ENCODE measurements around the gene VAC14.

VAC14 gene

GRCh38 chr16:70759666-70760065 lies 41.3 kb downstream of the VAC14 start:
- H3K36me3 ChIP-seq (ENCODE audit: control insufficient read depth, insufficient read depth, low read length) = peaks cover 36% of the 10 kb centered on the region
- peaks cover 8% of the 10 kb centered on the region for H3K4me1 ChIP-seq (ENCODE audit: control insufficient read depth, insufficient read depth, low read length)
- peak overlapping the region; percentile 71 for H3K27ac ChIP-seq (ENCODE audit: low read depth, low read length)
- H3K9ac ChIP-seq (ENCODE audit: low read depth, low read length) = no peak overlapping the region
- H3K27me3 ChIP-seq (ENCODE audit: control insufficient read depth, insufficient read depth, low read length) = no peaks in the 10 kb centered on the region
- no peak overlapping the region for H3K4me3 ChIP-seq (ENCODE audit: low read depth, low read length)
- H3K9me3 ChIP-seq (ENCODE audit: control insufficient read depth, insufficient read depth, low read length) = no peaks in the 10 kb centered on the region

GRCh38 chr16:70758786-70759185 lies 42.2 kb downstream of the VAC14 start:
- H3K4me1 ChIP-seq (ENCODE audit: control insufficient read depth, insufficient read depth, low read length) = peaks cover 8% of the 10 kb centered on the region
- no peak overlapping the region for H3K4me3 ChIP-seq (ENCODE audit: low read depth, low read length)
- peaks cover 36% of the 10 kb centered on the region for H3K36me3 ChIP-seq (ENCODE audit: control insufficient read depth, insufficient read depth, low read length)
- no peak overlapping the region for H3K27ac ChIP-seq (ENCODE audit: low read depth, low read length)
- no peaks in the 10 kb centered on the region for H3K27me3 ChIP-seq (ENCODE audit: control insufficient read depth, insufficient read depth, low read length)
- no peak overlapping the region for H3K9ac ChIP-seq (ENCODE audit: low read depth, low read length)
- H3K9me3 ChIP-seq (ENCODE audit: control insufficient read depth, insufficient read depth, low read length) = no peaks in the 10 kb centered on the region

- H3K4me3 ChIP-seq (ENCODE audit: low read depth, low read length) = no peak overlapping the region
- H3K9me3 ChIP-seq (ENCODE audit: control insufficient read depth, insufficient read depth, low read length) = no peaks in the 10 kb centered on the region
- H3K9ac ChIP-seq (ENCODE audit: low read depth, low read length) = no peak overlapping the region
- no peaks in the 10 kb centered on the region for H3K27me3 ChIP-seq (ENCODE audit: control insufficient read depth, insufficient read depth, low read length)
- H3K36me3 ChIP-seq (ENCODE audit: control insufficient read depth, insufficient read depth, low read length) = peaks cover 28% of the 10 kb centered on the region
- H3K27ac ChIP-seq (ENCODE audit: low read depth, low read length) = no peak overlapping the region
- peaks cover 8% of the 10 kb centered on the region for H3K4me1 ChIP-seq (ENCODE audit: control insufficient read depth, insufficient read depth, low read length)
Observed at GRCh38 chr16:70757183-70757582, 43.8 kb downstream of the VAC14 start.

GRCh38 chr16:70756071-70756470 lies 44.9 kb downstream of the VAC14 start:
- Histone ChIP-seq H3K9me3 (ENCODE audit: control insufficient read depth, insufficient read depth, low read length) (no peaks in the 10 kb centered on the region), H3K27me3 (ENCODE audit: control insufficient read depth, insufficient read depth, low read length) (no peaks in the 10 kb centered on the region), H3K4me3 (ENCODE audit: low read depth, low read length) (no peak overlapping the region), H3K36me3 (ENCODE audit: control insufficient read depth, insufficient read depth, low read length) (peaks cover 19% of the 10 kb centered on the region), H3K4me1 (ENCODE audit: control insufficient read depth, insufficient read depth, low read length) (peaks cover 8% of the 10 kb centered on the region), H3K27ac (ENCODE audit: low read depth, low read length) (no peak overlapping the region), H3K9ac (ENCODE audit: low read depth, low read length) (no peak overlapping the region)

GRCh38 chr16:70754851-70755600 lies 45.9 kb downstream of the VAC14 start:
- Histone ChIP-seq H3K4me1 (ENCODE audit: control insufficient read depth, insufficient read depth, low read length) (peaks cover 12% of the 10 kb centered on the region), H3K36me3 (ENCODE audit: control insufficient read depth, insufficient read depth, low read length) (peaks cover 19% of the 10 kb centered on the region), H3K9me3 (ENCODE audit: control insufficient read depth, insufficient read depth, low read length) (no peaks in the 10 kb centered on the region), H3K4me3 (ENCODE audit: low read depth, low read length) (no peak overlapping the region), H3K27me3 (ENCODE audit: control insufficient read depth, insufficient read depth, low read length) (no peaks in the 10 kb centered on the region), H3K9ac (ENCODE audit: low read depth, low read length) (no peak overlapping the region), H3K27ac (ENCODE audit: low read depth, low read length) (no peak overlapping the region)

GRCh38 chr16:70754371-70754770 lies 46.6 kb downstream of the VAC14 start:
- Histone ChIP-seq H3K27me3 (ENCODE audit: control insufficient read depth, insufficient read depth, low read length) (no peaks in the 10 kb centered on the region), H3K4me3 (ENCODE audit: low read depth, low read length) (no peak overlapping the region), H3K27ac (ENCODE audit: low read depth, low read length) (no peak overlapping the region), H3K36me3 (ENCODE audit: control insufficient read depth, insufficient read depth, low read length) (peaks cover 19% of the 10 kb centered on the region), H3K9me3 (ENCODE audit: control insufficient read depth, insufficient read depth, low read length) (no peaks in the 10 kb centered on the region), H3K9ac (ENCODE audit: low read depth, low read length) (no peak overlapping the region), H3K4me1 (ENCODE audit: control insufficient read depth, insufficient read depth, low read length) (peaks cover 11% of the 10 kb centered on the region)

- Histone ChIP-seq H3K9ac (ENCODE audit: low read depth, low read length) (no peak overlapping the region), H3K4me3 (ENCODE audit: low read depth, low read length) (no peak overlapping the region), H3K27me3 (ENCODE audit: control insufficient read depth, insufficient read depth, low read length) (no peaks in the 10 kb centered on the region), H3K9me3 (ENCODE audit: control insufficient read depth, insufficient read depth, low read length) (no peaks in the 10 kb centered on the region), H3K36me3 (ENCODE audit: control insufficient read depth, insufficient read depth, low read length) (peaks cover 19% of the 10 kb centered on the region), H3K4me1 (ENCODE audit: control insufficient read depth, insufficient read depth, low read length) (peaks cover 11% of the 10 kb centered on the region), H3K27ac (ENCODE audit: low read depth, low read length) (no peak overlapping the region)
Observed at GRCh38 chr16:70753694-70754325, 47.1 kb downstream of the VAC14 start.

GRCh38 chr16:70753228-70753627 lies 47.7 kb downstream of the VAC14 start:
- Histone ChIP-seq H3K4me1 (ENCODE audit: control insufficient read depth, insufficient read depth, low read length) (peaks cover 11% of the 10 kb centered on the region), H3K27me3 (ENCODE audit: control insufficient read depth, insufficient read depth, low read length) (no peaks in the 10 kb centered on the region), H3K9me3 (ENCODE audit: control insufficient read depth, insufficient read depth, low read length) (no peaks in the 10 kb centered on the region), H3K36me3 (ENCODE audit: control insufficient read depth, insufficient read depth, low read length) (peaks cover 19% of the 10 kb centered on the region), H3K9ac (ENCODE audit: low read depth, low read length) (no peak overlapping the region), H3K4me3 (ENCODE audit: low read depth, low read length) (no peak overlapping the region), H3K27ac (ENCODE audit: low read depth, low read length) (no peak overlapping the region)

- H3K9ac ChIP-seq (ENCODE audit: low read depth, low read length) = no peak overlapping the region
- H3K36me3 ChIP-seq (ENCODE audit: control insufficient read depth, insufficient read depth, low read length) = peaks cover 11% of the 10 kb centered on the region
- no peaks in the 10 kb centered on the region for H3K27me3 ChIP-seq (ENCODE audit: control insufficient read depth, insufficient read depth, low read length)
Observed at GRCh38 chr16:70752426-70752825, 48.5 kb downstream of the VAC14 start.

GRCh38 chr16:70751593-70751992 lies 49.4 kb downstream of the VAC14 start:
- Histone ChIP-seq H3K9ac (ENCODE audit: low read depth, low read length) (no peak overlapping the region), H3K4me3 (ENCODE audit: low read depth, low read length) (no peak overlapping the region), H3K27me3 (ENCODE audit: control insufficient read depth, insufficient read depth, low read length) (no peaks in the 10 kb centered on the region), H3K36me3 (ENCODE audit: control insufficient read depth, insufficient read depth, low read length) (peaks cover 3% of the 10 kb centered on the region; the same call in 1 of the 2 replicates), H3K27ac (ENCODE audit: low read depth, low read length) (no peak overlapping the region), H3K9me3 (ENCODE audit: control insufficient read depth, insufficient read depth, low read length) (no peaks in the 10 kb centered on the region), H3K4me1 (ENCODE audit: control insufficient read depth, insufficient read depth, low read length) (peaks cover 11% of the 10 kb centered on the region)

More at GRCh38 chr16:70752426-70752825, 48.5 kb downstream of the VAC14 start:
- Histone ChIP-seq H3K27ac (ENCODE audit: low read depth, low read length) (no peak overlapping the region), H3K9me3 (ENCODE audit: control insufficient read depth, insufficient read depth, low read length) (no peaks in the 10 kb centered on the region), H3K4me3 (ENCODE audit: low read depth, low read length) (no peak overlapping the region), H3K4me1 (ENCODE audit: control insufficient read depth, insufficient read depth, low read length) (peaks cover 11% of the 10 kb centered on the region)

GRCh38 chr16:70750893-70751467 lies 50.0 kb downstream of the VAC14 start:
- no peak overlapping the region for H3K27ac ChIP-seq (ENCODE audit: low read depth, low read length)
- no peaks in the 10 kb centered on the region for H3K9me3 ChIP-seq (ENCODE audit: control insufficient read depth, insufficient read depth, low read length)
- H3K4me1 ChIP-seq (ENCODE audit: control insufficient read depth, insufficient read depth, low read length) = peaks cover 11% of the 10 kb centered on the region
- H3K4me3 ChIP-seq (ENCODE audit: low read depth, low read length) = no peak overlapping the region
- no peaks in the 10 kb centered on the region; the same call in 1 of the 2 replicates for H3K36me3 ChIP-seq (ENCODE audit: control insufficient read depth, insufficient read depth, low read length)
- no peak overlapping the region for H3K9ac ChIP-seq (ENCODE audit: low read depth, low read length)
- H3K27me3 ChIP-seq (ENCODE audit: control insufficient read depth, insufficient read depth, low read length) = no peaks in the 10 kb centered on the region

Measured in HUES48 (cell line).